ENCODE measurements around the gene CFAP74. TPM values are rescaled to one million over a fixed set of nuclear protein-coding genes. Genes with fewer than 3 reads are reported as not detected.
A peak's percentile ranks its signal among the peaks of the same experiment; 100 is the strongest.

Gene CFAP74
- total and polyA plus RNA-seq, 2 of the 13 experiments (the other 11 are each of a cell fraction or from before 2014, with no cell fraction given): 0.27 to 0.62 TPM

GRCh38 chr1:2031546-2032540 is 28.3 kb upstream of the CFAP74 start:
- DNase-seq (ENCODE audit: low spot score) (no peak), FAIRE-seq (no peak), ATAC-seq (peak; percentile 54)
- Histone ChIP-seq H3K9me3 (ENCODE audit: low read length) (no peaks in the 10 kb centered on the region), H3K27me3 (ENCODE audit: control insufficient read depth in 1 of 2, insufficient read depth in 2 of 2, low read length in 2 of 2) (peaks cover 29 to 73% of the 10 kb centered on the region in 2 experiments; a peak in 4 of 5 replicates), H3K4me2 (ENCODE audit: low read depth, low read length) (no peak overlapping the region), H3K27ac (ENCODE audit: extremely low read length, insufficient read depth, low read length) (no peak overlapping the region), H3K4me3 (replicated peaks in 1 of 3; ENCODE audit: insufficient read depth in 1 of 3, low read depth in 2 of 3, low read length in 3 of 3) (no peak overlapping the region), H3K4me1 (ENCODE audit: insufficient read depth, low read length) (peaks cover 16% of the 10 kb centered on the region; the same call in 1 of the 2 replicates), H3K9ac (ENCODE audit: insufficient read depth, low read depth, low read length) (no peak overlapping the region), H3K36me3 (replicated peaks in 1 of 2; ENCODE audit: control insufficient read depth in 1 of 2, insufficient read depth in 2 of 2, low read length in 2 of 2) (no peaks in the 10 kb centered on the region), H2AFZ (ENCODE audit: low read length) (no peak overlapping the region), H3K79me2 (ENCODE audit: insufficient read depth, low read length) (no peaks in the 10 kb centered on the region), H4K20me1 (ENCODE audit: insufficient read depth, low read length) (no peaks in the 10 kb centered on the region)
- ChIA-PET POLR2A (no interaction called here), CTCF (ENCODE audit: low intra/inter-chr PET ratio, low total read pairs) (no interaction called here)
- no TSS peak for BruUV-seq (replicated peaks)
- TF ChIP-seq ZSCAN25 (CRISPR knock-in tag; IDR thresholded peaks at IDR 0.05) (peak; percentile 94), ZSCAN22 (CRISPR knock-in tag; IDR thresholded peaks at IDR 0.05) (no peak), ELF1 (CRISPR knock-in tag; IDR thresholded peaks at IDR 0.05) (no peak), UBTF (CRISPR knock-in tag; IDR thresholded peaks at IDR 0.05) (peak; percentile 35; the same call in 1 of the 2 replicates), CHCHD3 (CRISPR knock-in tag; IDR thresholded peaks at IDR 0.05) (no peak), SMYD3 (CRISPR knock-in tag; IDR thresholded peaks at IDR 0.05) (no peak), REL (CRISPR knock-in tag; conservative IDR thresholded peaks at IDR 0.05) (no peak), ESRRA (CRISPR knock-in tag; IDR thresholded peaks at IDR 0.05; ENCODE audit: low read depth) (no peak), ZNF296 (CRISPR knock-in tag; conservative IDR thresholded peaks at IDR 0.05) (no peak)
- intact Hi-C loops (cut with micrococcal nuclease; ENCODE audit: unreplicated experiment): no loop called here
- 44% methylated on average over 7 of the region's 33 CpGs for WGBS (ENCODE audit: low lambda C conversion rate)
- in situ Hi-C loops (cut with HindIII; ENCODE audit: extremely low pct_ligation_motif_present, low pct_unique_long_range_greater_than_20kb): no loop called here

All from HepG2 (cell line).